ENCODE measurements around the gene KBTBD12.

DNA sequence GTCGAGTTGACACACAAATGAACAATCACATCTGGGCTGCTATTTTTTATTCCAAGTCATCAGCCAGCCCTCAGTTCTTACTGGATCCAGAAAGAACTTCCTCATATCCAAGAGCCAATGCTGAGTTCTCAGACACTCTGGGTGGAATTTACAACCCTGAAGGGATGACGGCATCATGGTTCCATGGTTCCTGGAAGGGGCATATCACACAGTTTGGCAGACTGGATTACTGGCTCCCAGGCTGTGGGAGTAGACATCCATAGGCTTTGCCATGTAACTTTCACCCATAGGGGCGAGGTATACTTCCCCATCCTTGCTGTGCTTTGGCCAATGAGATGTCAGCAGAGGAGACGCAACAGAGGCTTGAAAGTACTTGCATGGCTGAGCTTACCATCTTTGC, 26.9 kb upstream of the KBTBD12 start:
- TF ChIP-seq, protein P1, sequence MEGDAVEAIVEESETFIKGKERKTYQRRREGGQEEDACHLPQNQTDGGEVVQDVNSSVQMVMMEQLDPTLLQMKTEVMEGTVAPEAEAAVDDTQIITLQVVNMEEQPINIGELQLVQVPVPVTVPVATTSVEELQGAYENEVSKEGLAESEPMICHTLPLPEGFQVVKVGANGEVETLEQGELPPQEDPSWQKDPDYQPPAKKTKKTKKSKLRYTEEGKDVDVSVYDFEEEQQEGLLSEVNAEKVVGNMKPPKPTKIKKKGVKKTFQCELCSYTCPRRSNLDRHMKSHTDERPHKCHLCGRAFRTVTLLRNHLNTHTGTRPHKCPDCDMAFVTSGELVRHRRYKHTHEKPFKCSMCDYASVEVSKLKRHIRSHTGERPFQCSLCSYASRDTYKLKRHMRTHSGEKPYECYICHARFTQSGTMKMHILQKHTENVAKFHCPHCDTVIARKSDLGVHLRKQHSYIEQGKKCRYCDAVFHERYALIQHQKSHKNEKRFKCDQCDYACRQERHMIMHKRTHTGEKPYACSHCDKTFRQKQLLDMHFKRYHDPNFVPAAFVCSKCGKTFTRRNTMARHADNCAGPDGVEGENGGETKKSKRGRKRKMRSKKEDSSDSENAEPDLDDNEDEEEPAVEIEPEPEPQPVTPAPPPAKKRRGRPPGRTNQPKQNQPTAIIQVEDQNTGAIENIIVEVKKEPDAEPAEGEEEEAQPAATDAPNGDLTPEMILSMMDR (IDR thresholded peaks at IDR 0.05; ENCODE audit: insufficient read depth, low read length, poor library complexity, severe bottlenecking) = no peak
- no peak for TF ChIP-seq EZH2phosphoT487 (conservative IDR thresholded peaks at IDR 0.05; ENCODE audit: low read length)
